H1 (cell line): Measurements from ENCODE around the gene HNRNPA3. TPM values are rescaled to one million over a fixed set of nuclear protein-coding genes. Genes with fewer than 3 reads are reported as not detected.

Experiments
- ATF2 ChIP-seq: IDR thresholded peaks from 2 replicates; pipeline ENCODE4 v1.6.1; 2012; ENCODE audit warnings: low read length, inconsistent platforms
- CREB1 ChIP-seq: IDR thresholded peaks from 2 replicates; pipeline ENCODE4 v1.6.1; 2012; ENCODE audit warnings: inconsistent platforms
- RXRA ChIP-seq: IDR thresholded peaks from 2 replicates; pipeline ENCODE4 v1.6.1; 2011; ENCODE audit warnings: low read depth, mild to moderate bottlenecking, low read length, moderate library complexity; ENCODE audit not compliant: insufficient read depth
- SP2 ChIP-seq: IDR thresholded peaks from 2 replicates; pipeline ENCODE4 v1.6.1; 2012; ENCODE audit warnings: mild to moderate bottlenecking, low read length, inconsistent platforms
- ZNF274 ChIP-seq: IDR thresholded peaks from 2 replicates; pipeline ENCODE4 v1.7.0; 2012; ENCODE audit warnings: low read length, borderline replicate concordance; ENCODE audit errors: extremely low read depth
- polyA plus RNA-seq, 7 experiments: library from polyadenylated mRNA; depleted of rRNA in 3 of 7; stranded (reverse) in 5 of 7; unstranded in 2 of 7; fragments of >200 nt in 5 of 7; fragments of 200-250 nt in 2 of 7; gene quantifications; 1 replicate in 5 of 7; 2 replicates in 1 of 7; 4 replicates in 1 of 7; pipeline versions ENCODE4 v1.2.1 to v1.2.3, GENCODE V29; 2011 to 2013; ENCODE audit warnings: missing spikeins in 2 of 7, mixed read lengths in 2 of 7
- total RNA-seq: library from RNA; stranded (reverse); fragmentation: NEBNext Ultra II Directional; extraction: Animal tissue kit (Norgen Biotek cat#: 25700); gene quantifications from 2 replicates; pipeline ENCODE4 v1.2.1, GENCODE V29; 2021
- TF ChIP-seq, protein P1 (sequence below): IDR thresholded peaks from 2 replicates; pipeline ENCODE4 v1.6.1; 2011; ENCODE audit warnings: low read length, improper control_type of control experiment

The HNRNPA3 gene
- total and polyA plus RNA-seq, 2 of the 8 experiments (the other 6 are each of a cell fraction or from before 2014, with no cell fraction given) = 66.1 to 408 TPM

GRCh38 chr2:177262958-177263450 is 50.4 kb downstream of the HNRNPA3 start (continued):
- TF ChIP-seq ATF2 (no peak), RXRA (no peak), CREB1 (no peak), SP2 (no peak), ZNF274 (no peak)
- TF ChIP-seq, protein P1, sequence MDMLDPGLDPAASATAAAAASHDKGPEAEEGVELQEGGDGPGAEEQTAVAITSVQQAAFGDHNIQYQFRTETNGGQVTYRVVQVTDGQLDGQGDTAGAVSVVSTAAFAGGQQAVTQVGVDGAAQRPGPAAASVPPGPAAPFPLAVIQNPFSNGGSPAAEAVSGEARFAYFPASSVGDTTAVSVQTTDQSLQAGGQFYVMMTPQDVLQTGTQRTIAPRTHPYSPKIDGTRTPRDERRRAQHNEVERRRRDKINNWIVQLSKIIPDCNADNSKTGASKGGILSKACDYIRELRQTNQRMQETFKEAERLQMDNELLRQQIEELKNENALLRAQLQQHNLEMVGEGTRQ = no peak
